NCI-H187 treated with DMSO at 0.1 percent for 48 hours (cell line): ENCODE results near the gene IQCF2.
"Not testable (repeated sequence)": the region's sequence is repeated elsewhere in the genome, so short reads cannot be mapped to it uniquely, and the experiment has no call there.

ENCODE experiments used
- DNase-seq: peaks from one replicate; lab custom pipeline; 2025; lab: John Stamatoyannopoulos, UW

The IQCF2 gene

DNA sequence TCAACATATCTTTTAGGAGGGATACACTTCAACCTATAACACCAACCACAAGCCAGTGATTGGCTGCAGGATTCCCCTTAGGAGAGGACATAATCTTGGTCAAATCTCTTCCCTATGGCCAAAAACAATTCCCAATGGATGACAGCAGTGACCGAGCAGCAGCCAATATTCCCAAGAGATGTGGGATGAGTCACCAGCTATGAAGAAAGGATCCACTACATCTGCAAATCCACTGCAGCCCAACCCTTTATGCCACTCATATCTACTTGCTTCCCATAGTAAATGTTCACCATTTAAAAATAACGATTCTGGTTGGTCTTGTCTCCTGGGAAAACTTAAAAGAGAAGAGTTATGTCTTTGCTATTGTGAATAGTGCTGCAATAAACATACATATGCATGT is 18.5 kb downstream of the IQCF2 start:
- no peak for DNase-seq

DNA sequence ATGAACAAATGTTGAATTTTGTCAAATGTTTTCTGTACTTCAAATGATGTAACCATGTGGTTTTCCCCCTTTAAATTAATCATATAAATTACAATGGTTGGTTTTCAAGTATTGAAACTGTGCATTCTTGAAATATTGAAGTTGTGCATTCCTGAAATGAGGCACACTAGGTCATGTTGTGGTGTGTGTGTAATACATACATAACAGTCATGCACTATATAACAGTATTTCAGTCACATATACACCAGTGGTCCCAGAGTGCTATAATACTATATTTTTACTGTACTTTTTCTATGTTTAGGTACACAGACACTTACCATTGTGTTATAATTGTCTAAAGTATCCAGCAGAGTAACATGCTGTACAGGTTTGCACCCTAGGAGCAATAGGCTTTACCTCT is 25.0 kb downstream of the IQCF2 start:
- no peak for DNase-seq

DNA sequence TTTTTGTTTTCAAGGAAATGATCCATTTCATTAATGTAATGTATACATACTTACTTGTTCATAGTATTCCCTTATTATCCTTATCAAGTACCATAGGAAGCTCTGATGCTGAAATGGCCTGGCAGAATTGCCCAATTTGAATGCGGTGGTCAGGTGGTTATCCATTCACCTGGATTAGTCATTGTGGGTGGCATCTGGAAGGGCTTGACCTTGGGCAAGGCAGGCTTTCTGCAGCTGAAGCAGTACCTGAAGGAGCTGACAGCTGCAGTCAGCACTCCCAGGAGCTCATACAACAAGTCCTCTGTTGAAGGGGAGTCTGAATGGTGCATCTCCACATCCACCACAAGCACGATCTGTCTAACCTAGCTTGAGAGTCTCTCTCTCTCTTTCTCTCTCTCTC is 26.2 kb downstream of the IQCF2 start:
- DNase-seq = no peak

DNA sequence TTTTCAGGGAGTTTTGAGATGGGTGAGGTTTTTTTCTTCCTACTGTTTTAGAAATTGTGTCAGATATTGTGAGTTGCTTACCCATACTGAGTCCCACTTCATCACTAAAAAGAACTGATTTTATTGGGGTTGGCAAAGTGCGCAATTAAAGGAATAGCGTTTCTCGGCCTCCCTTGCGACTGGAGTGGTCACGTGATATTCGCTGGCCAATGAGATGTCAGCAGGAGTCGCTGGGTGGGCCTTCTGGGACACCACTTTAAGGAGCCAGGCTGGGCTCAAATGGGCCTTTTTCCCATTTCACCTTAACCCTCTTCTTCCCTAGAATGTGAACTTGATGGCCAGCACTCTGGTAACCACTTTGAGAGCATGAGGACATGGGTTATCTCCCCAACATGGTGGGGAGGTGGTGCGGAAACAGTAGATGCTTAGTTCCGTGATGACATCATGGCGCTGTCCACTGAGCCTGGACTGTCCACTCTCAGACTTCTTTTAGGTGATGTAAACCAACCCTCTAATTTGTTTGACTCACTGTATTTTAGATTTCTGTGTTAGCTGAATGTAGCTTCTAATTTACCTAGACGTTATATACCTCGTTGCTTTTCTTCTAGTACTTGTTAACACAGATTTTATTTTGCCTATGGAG is 27.2 kb downstream of the IQCF2 start:
- no peak for DNase-seq

DNA sequence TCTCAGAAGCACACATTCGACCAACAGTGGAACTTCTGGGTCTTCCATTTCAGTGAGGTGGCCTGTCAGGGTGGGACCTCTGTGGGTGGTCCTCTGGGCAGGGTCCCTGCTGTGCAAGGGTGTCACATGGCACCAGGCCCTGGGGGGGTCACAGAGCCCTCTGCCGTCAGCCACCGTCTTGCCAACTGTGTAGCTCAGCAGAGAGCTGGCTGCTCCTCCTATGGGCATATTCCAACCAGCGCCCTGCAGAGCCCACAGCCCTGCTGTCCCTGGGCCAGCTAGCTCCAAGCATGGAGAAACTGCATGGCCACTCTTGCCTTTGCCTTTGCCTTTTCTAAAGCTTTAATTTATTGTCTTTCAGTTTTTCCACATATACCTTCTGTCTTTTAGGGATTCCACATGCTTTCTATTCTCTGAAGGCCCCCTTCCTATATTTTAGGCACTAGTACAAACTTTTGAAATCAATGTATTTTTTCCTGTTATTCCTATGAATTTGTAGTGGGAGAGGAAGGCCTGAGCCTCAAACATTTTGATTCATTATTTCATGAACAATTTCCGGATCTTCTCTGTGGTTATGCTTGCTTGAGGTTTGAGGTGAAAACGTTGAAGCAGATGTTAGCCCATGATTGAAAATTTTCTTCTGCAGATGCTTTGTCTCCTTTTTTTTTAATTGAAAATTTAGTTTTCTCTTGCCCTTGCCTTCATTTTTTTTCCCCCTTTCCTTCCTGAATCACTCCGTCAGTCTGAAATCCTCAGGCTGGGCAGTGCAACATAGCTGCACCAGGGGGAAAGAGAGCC is 30.0 kb downstream of the IQCF2 start:
- DNase-seq = no peak

DNA sequence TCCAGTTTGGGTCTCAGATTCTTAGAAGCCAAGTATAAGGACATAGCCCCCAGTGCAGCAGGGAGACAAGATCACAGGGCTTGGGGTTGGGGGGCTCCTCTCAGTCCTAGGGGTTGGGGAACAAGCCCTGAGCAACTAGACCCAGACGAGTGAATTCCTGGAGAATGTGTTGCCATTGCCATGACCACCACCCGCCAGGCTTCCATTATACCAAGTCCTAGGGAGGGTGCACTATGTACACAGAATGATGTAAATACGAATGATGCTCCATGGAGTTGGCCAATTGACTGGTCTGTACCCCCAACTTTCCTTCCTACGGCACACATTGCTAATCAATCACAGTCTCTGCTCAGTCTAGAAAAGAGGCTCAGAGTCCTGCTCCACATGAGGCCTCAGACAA is 33.0 kb downstream of the IQCF2 start:
- DNase-seq = no peak

DNA sequence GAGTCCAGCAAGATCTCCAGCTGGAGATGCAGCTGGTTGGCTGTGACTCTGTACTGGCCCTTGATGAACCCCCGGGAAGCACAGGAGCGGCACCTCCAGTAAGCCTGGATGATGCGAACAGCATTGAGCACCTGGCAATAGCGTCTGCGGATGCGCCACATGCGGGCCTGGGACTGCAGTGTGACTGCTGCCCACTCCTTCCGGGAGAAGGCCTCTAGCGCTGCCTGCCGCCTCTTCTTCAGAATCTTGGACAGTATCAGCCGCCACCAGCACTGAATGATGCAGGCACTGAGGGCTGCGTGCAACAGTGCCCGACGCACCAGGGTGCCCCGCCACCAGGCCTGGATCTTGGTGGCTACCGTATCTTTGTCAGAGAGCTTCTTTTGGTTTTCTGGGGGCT is 33.5 kb downstream of the IQCF2 start:
- DNase-seq = no peak

DNA sequence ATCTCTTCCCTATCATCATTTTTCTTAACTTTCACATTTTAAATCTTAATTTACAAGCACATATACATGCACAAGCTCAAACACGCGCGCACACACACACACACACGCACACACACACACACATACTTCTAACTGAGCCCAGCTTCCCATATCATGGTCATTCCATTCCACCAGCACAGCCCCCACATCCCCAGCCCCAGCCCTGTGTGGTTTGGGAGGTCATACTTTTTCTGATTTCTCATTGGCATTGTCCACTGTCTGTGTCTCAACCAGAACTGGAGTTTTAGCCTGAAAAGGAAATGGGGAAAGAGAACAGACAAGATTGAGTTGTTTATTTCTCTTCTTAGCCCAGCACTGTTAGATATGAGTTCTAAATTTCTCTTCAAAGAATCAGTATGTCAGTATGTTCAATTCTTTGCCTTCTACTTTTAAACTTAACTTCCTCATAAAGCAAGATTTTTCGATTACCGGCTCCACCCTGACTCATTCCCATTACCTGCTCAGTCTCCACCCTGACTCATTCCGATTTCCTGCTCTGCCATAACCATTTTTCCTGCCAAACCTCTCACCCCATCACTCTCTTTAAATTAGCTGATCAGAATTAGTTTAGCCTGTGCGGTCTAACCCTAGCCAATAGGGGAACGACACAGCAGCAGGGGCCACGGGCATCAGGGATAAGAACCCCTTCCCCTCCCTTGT is 35.3 kb downstream of the IQCF2 start:
- DNase-seq = no peak

DNA sequence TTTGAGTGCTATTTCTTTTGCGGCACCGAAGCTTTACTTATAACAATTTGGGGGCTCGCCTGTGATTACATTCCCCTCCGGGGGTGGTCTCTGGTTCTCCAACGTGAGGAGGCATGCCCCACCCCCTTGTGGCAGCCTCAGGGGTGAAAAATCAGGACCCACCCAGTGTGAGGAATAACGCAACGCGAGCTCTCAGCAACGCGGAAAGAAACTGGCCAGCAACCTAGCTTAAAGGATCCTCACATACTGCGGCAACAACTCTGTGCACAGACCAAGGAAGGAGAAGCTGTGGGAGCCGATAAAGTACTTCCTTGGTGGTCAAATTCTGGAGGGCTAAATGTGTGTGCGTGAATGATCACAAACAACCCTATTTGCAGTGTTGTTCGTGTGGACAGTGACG is 36.0 kb downstream of the IQCF2 start:
- no peak for DNase-seq

DNA sequence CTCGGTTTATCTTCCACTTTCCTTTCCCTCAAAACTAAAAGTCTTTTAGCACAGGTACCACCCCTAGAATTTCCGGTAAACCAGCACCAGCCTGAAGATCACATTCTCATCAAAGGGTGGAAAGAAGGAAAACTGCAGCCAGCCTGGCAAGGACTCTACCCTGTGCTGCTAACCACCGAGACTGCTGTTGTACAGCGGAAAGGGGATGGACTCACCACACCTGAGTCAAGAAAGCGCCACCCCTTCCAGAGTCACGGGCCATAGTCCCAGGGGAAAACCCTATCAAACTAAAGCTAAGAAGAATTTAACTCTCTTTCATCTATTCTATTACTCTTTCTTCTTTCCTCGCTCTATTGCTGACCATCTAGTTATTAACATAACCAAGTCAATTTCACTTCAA is 38.6 kb downstream of the IQCF2 start:
- not testable (repeated sequence) for DNase-seq

DNA sequence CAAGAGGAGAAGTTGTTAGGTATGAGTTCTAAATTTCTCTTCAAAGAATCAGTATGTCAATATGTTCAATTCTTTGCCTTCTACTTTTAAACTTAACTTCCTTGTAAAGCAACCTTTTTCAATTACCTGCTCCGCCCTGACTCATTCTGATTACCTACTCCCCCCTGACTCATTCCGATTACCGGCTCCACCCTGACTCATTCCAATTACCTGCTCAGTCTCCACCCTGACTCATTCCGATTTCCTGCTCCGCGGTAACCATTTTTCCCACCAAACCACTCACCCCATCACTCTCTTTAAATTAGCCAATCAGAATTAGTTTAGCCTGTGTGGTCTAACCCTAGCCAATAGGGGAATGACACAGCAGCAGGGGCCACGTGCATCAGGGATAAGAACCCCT is 40.9 kb downstream of the IQCF2 start:
- DNase-seq = not testable (repeated sequence)

DNA sequence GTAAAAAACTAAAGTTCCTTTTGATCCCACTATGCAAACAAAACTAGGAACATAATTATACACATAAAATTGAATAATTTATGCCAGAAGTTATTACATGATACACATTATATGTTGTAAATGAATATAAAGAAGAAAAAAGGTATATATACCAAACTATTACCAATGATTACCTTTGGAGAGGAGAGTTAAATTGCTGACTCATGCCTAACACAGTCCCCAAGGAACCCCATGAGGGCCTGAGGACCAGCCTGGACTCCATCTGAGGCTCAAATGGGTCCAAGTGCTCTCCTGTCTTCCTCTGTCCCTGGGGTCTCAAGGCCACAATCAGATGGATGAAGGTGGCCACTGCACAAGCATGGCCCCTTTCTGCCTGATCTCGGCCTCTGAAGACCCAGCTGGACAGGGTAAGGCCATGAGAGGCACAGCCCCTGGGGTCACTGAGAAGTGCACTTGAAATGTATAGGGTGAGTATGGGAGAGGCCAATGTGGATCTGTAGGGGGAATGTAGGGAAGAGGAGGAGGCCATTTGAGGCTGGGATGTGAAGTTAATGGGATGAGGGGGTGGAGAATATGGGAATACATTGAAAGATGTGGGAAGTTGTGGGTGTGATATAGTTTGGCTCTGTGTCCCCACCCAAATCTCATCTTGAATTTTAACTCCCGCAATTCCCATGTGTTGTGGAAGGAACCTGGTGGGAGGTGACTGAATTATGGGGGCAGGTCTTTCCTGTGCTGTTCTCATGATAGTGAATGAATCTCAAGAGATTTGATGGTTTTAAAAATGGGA is 42.8 kb downstream of the IQCF2 start:
- DNase-seq = no peak

DNA sequence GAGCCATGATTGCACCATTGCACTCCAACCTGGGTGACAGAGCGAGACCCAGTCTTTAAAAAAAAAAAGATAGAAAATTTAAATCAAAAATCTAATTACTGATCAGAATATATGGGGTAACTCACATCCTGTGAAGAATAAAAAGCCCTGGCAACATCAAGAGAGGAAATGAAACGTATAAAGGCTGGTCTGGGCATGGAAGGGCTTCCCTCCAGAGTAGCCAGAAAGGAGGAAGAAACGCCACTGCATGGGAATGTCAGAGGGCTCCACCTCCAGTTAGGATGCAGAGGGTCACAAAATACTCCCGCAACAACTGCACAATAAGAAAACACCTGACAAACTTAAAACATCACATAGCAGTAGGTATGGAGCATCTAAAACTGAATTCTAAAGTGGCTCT is 46.6 kb downstream of the IQCF2 start:
- DNase-seq = no peak
